ENCODE data around the gene CELF1. TPM values are rescaled to one million over a fixed set of nuclear protein-coding genes. Genes with fewer than 3 reads are reported as not detected.

The CELF1 gene
- total RNA-seq = 127 TPM
- long read RNA-seq, full-length matches to known transcripts = 4 of 144 reads
- long read RNA-seq, partial matches to known transcripts = 29 of 144 reads
- long read RNA-seq, other reads (novel, unspliced or antisense) = 111 of 144 reads

- peak; percentile 97 for DNase-seq (ENCODE audit: low spot score)
Measured at GRCh38 chr11:47552566-47553405, at the start of gene CELF1. Gene CELF1 (minus strand): TSS chr11:47553132. CDS start chr11:47499523, 53,609 bp downstream.

GRCh38 chr11:47599902-47600301 lies 47.0 kb upstream of the CELF1 start:
- no peak for DNase-seq (ENCODE audit: low spot score)

- no peak for DNase-seq (ENCODE audit: low spot score)
Measured at GRCh38 chr11:47595967-47596366, 43.0 kb upstream of the CELF1 start.

GRCh38 chr11:47595029-47595428 lies 42.1 kb upstream of the CELF1 start:
- no peak for DNase-seq (ENCODE audit: low spot score)

GRCh38 chr11:47593934-47594855 lies 41.3 kb upstream of the CELF1 start, which contains the start of gene C1QTNF4:
Gene C1QTNF4 (minus strand): TSS chr11:47594411. CDS start chr11:47590810, 3,601 bp downstream.
- no peak for DNase-seq (ENCODE audit: low spot score)

- DNase-seq (ENCODE audit: low spot score) = no peak
Measured at GRCh38 chr11:47593492-47593933, 40.6 kb upstream of the CELF1 start.

GRCh38 chr11:47592970-47593369 lies 40.0 kb upstream of the CELF1 start:
- DNase-seq (ENCODE audit: low spot score) = no peak

- no peak for DNase-seq (ENCODE audit: low spot score)
Measured at GRCh38 chr11:47592251-47592650, 39.3 kb upstream of the CELF1 start.

GRCh38 chr11:47591764-47592163 lies 38.8 kb upstream of the CELF1 start:
- DNase-seq (ENCODE audit: low spot score) = no peak

GRCh38 chr11:47589977-47590861 lies 37.3 kb upstream of the CELF1 start:
- no peak for DNase-seq (ENCODE audit: low spot score)

GRCh38 chr11:47589584-47589976 lies 36.6 kb upstream of the CELF1 start:
- no peak for DNase-seq (ENCODE audit: low spot score)

GRCh38 chr11:47589118-47589517 lies 36.2 kb upstream of the CELF1 start:
- no peak for DNase-seq (ENCODE audit: low spot score)

GRCh38 chr11:47587723-47588326 lies 34.9 kb upstream of the CELF1 start:
- no peak for DNase-seq (ENCODE audit: low spot score)

- no peak for DNase-seq (ENCODE audit: low spot score)
Measured at GRCh38 chr11:47587039-47587716, 34.2 kb upstream of the CELF1 start.

- no peak for DNase-seq (ENCODE audit: low spot score)
Measured at GRCh38 chr11:47586098-47586855, 33.3 kb upstream of the CELF1 start, which contains the start of gene FAM180B. Gene FAM180B (plus strand): TSS chr11:47586678. CDS start chr11:47586769, 91 bp downstream.

GRCh38 chr11:47583844-47584243 lies 30.9 kb upstream of the CELF1 start:
- no peak for DNase-seq (ENCODE audit: low spot score)

GRCh38 chr11:47578524-47579494 lies 25.9 kb upstream of the CELF1 start, which contains the start of the genes KBTBD4 and NDUFS3:
Gene KBTBD4 (minus strand): TSS chr11:47578970. CDS start chr11:47578951, 19 bp downstream.
Gene NDUFS3 (plus strand): TSS chr11:47579074. CDS start chr11:47579092, 18 bp downstream.
- DNase-seq (ENCODE audit: low spot score) = peak; percentile 96

Measured in mesenteric fat pad (tissue), 1 donor.